Liver (tissue), 9 donors: ENCODE data around the gene TMPRSS13. TPM values are rescaled to one million over a fixed set of nuclear protein-coding genes. Genes with fewer than 3 reads are reported as not detected.

Source experiments
- DNase-seq: peaks from one replicate; pipeline ENCODE4 v3.0.0-alpha.2; 2017; ENCODE audit warnings: low spot score
- H3K27ac ChIP-seq, 2 donors: one replicate each; pipeline ENCODE4 v1.7.0; 2013; ENCODE audit warnings: inconsistent platforms in 2 of 2, low read length in 2 of 2, control low read depth in 1 of 2, low read depth in 1 of 2, mild to moderate bottlenecking in 1 of 2
- H3K27me3 ChIP-seq, 4 donors: one replicate each; pipeline versions ENCODE4 v1.6.1 to v1.7.0; 2013; ENCODE audit warnings: low read length in 3 of 4, inconsistent platforms in 1 of 4, mild to moderate bottlenecking in 1 of 4, moderate library complexity in 1 of 4; ENCODE audit not compliant: control insufficient read depth in 4 of 4, insufficient read depth in 4 of 4
- H3K36me3 ChIP-seq, 4 donors: one replicate each; pipeline versions ENCODE4 v1.6.1 to v1.7.0; 2013; ENCODE audit warnings: low read length in 3 of 4, mild to moderate bottlenecking in 3 of 4, low read depth in 1 of 4, moderate library complexity in 1 of 4; ENCODE audit not compliant: control insufficient read depth in 4 of 4, insufficient read depth in 3 of 4
- H3K4me1 ChIP-seq, 4 donors: one replicate each; pipeline versions ENCODE4 v1.6.1 to v1.7.0; 2013; ENCODE audit warnings: low read length in 3 of 4, mild to moderate bottlenecking in 3 of 4, moderate library complexity in 1 of 4; ENCODE audit not compliant: control insufficient read depth in 4 of 4, insufficient read depth in 4 of 4
- H3K4me3 ChIP-seq, 3 donors: one replicate each; pipeline versions ENCODE4 v1.6.1 to v1.7.0; 2013; ENCODE audit warnings: low read length in 3 of 3, control low read depth in 1 of 3, low read depth in 1 of 3, mild to moderate bottlenecking in 1 of 3
- H3K9ac ChIP-seq, 2 donors: one replicate each; pipeline ENCODE4 v1.7.0; 2013; ENCODE audit warnings: low read length in 2 of 2, mild to moderate bottlenecking in 2 of 2, moderate library complexity in 2 of 2, control low read depth in 1 of 2, low read depth in 1 of 2
- H3K9me3 ChIP-seq, 4 donors: one replicate each; pipeline versions ENCODE4 v1.6.1 to v1.7.0; 2013; ENCODE audit warnings: low read length in 3 of 4; ENCODE audit not compliant: control insufficient read depth in 4 of 4
- EGR1 ChIP-seq, 2 donors: IDR thresholded peaks; 2 replicates each; pipeline ENCODE4 v1.6.1; 2016 to 2018; ENCODE audit warnings: antibody characterized with exemption in 2 of 2, low read depth in 2 of 2
- FOXA1 ChIP-seq: IDR thresholded peaks from 2 replicates; pipeline ENCODE4 v1.6.1; 2016; ENCODE audit warnings: antibody characterized with exemption
- FOXA2 ChIP-seq: IDR thresholded peaks from 2 replicates; pipeline ENCODE4 v1.6.1; 2016; ENCODE audit warnings: antibody characterized with exemption
- GABPA ChIP-seq, 2 donors: IDR thresholded peaks in 1 of 2; conservative IDR thresholded peaks in 1 of 2; 2 replicates each; pipeline ENCODE4 v1.6.1; 2016; ENCODE audit warnings: antibody characterized with exemption in 2 of 2, mild to moderate bottlenecking in 1 of 2, moderate library complexity in 1 of 2
- HNF4A ChIP-seq, 2 donors: conservative IDR thresholded peaks; 2 replicates each; pipeline ENCODE4 v1.6.1; 2016; ENCODE audit warnings: antibody characterized with exemption in 2 of 2, mild to moderate bottlenecking in 2 of 2
- HNF4G ChIP-seq: IDR thresholded peaks from 2 replicates; pipeline ENCODE4 v1.6.1; 2016; ENCODE audit warnings: antibody characterized with exemption
- JUND ChIP-seq, 2 donors: IDR thresholded peaks; 2 replicates each; pipeline ENCODE4 v1.6.1; 2016; ENCODE audit warnings: antibody characterized with exemption in 2 of 2
- NR2F2 ChIP-seq: IDR thresholded peaks from 2 replicates; pipeline ENCODE4 v1.6.1; 2016; ENCODE audit warnings: antibody characterized with exemption
- RXRA ChIP-seq, 2 donors: IDR thresholded peaks; 2 replicates each; pipeline ENCODE4 v1.6.1; 2017 to 2018; ENCODE audit warnings: antibody characterized with exemption in 2 of 2, mild to moderate bottlenecking in 1 of 2
- SP1 ChIP-seq: IDR thresholded peaks from 2 replicates; pipeline ENCODE4 v1.6.1; 2018; ENCODE audit warnings: antibody characterized with exemption, mild to moderate bottlenecking
- TAF1 ChIP-seq: conservative IDR thresholded peaks from 2 replicates; pipeline ENCODE4 v1.6.1; 2016; ENCODE audit warnings: antibody characterized with exemption, mild to moderate bottlenecking
- YY1 ChIP-seq: IDR thresholded peaks from 2 replicates; pipeline ENCODE4 v1.6.1; 2016; ENCODE audit warnings: antibody characterized with exemption, mild to moderate bottlenecking
- WGBS: extraction: QIAGEN DNeasy Blood & Tissue Kit; methylation state at CpG from one replicate; pipeline ENCODE4 v1.1.7; 2013; 5-methylcytosine and 5-hydroxymethylcytosine counted together
- polyA plus RNA-seq, 2 donors: library from polyadenylated mRNA; stranded (reverse) in 1 of 2; unstranded in 1 of 2; fragments of 200-250 nt in 1 of 2; fragments of >200 nt in 1 of 2; fragmentation: Nextera tagmentation in 1 of 2; extraction: Ambion mirVana in 1 of 2; gene quantifications; one replicate each; pipeline versions ENCODE4 v1.2.1 to v1.2.3, GENCODE V29; 2013 to 2015
- total RNA-seq, 2 donors: library from RNA; depleted of rRNA; stranded (reverse); fragments of >200 nt; gene quantifications; one replicate each; pipeline ENCODE4 v1.2.3, GENCODE V29; 2014
- TF ChIP-seq, protein P1 (sequence below): IDR thresholded peaks from 2 replicates; pipeline ENCODE4 v1.6.1; 2016; ENCODE audit warnings: antibody characterized with exemption
- TF ChIP-seq, protein P2 (sequence below): IDR thresholded peaks from 2 replicates; pipeline ENCODE4 v1.6.1; 2016; ENCODE audit warnings: antibody characterized with exemption
- TF ChIP-seq, protein P3 (sequence below): IDR thresholded peaks from 2 replicates; pipeline ENCODE4 v1.6.1; 2016; ENCODE audit warnings: antibody characterized with exemption
- TF ChIP-seq, protein P4 (sequence below): IDR thresholded peaks from 2 replicates; pipeline ENCODE4 v1.6.1; 2016; ENCODE audit warnings: antibody characterized with exemption, mild to moderate bottlenecking
- TF ChIP-seq, protein P5 (sequence below): fragments of 150-350 bp; IDR thresholded peaks from 2 replicates; pipeline ENCODE4 v1.5.1; 2017; ENCODE audit warnings: improper control_type of control experiment, low read depth, low read length; ENCODE audit not compliant: missing input control
- donor health status: healthy.
- donor health status: healthy.
- donor health status: healthy.
- donor health status: healthy.
- donor health status: healthy.

The TMPRSS13 gene
- total and polyA plus RNA-seq, 4 donors: 0.11 to 0.93 (median 0.24) TPM

DNA sequence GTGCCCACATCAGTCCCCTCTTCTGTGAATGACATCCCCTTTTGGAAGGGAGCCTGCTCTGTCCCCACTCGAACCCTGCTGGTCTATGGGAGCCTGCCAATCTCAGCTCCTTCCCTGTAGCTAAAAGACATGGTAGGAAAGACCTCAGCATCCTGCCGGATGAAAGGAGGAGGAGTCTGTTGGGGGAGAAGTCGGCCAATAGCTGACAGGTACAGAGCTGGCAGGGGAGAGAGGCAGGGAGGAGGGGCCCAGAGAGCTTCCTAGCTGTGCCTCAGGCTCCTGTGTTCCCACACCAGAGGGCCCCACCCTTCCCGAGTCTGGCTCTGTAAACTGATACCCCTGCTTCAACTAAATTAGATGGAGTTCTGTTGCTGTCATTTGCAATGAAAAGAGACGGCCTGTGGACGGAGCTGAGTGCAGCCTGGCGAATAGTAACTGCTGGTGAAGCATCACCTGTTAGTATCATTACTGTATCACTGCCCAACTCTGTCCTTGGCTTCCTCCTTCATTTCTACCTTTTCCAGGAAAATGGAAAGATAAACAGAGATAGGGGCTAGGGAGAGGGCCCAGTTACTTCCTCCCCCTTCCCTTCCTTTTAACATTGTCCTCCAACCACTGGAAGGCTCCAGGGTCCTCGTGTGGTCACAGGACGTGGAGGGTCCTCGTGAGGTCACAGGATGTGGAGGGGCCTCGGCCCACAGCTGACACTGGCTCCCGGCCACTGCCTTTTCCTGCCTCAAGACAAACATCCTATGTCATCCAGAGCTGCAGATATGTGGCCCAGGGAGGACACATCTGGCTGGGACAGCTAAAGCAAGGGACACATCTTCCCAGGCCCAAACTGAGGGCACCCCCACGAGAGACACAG lies 67.8 kb downstream of the TMPRSS13 start:
- WGBS: 55% methylated on average over 13 of the region's 13 CpGs
- peaks cover 0 to 5% (median 0%) of the 10 kb centered on the region in 4 donors for H3K4me1 ChIP-seq

DNA sequence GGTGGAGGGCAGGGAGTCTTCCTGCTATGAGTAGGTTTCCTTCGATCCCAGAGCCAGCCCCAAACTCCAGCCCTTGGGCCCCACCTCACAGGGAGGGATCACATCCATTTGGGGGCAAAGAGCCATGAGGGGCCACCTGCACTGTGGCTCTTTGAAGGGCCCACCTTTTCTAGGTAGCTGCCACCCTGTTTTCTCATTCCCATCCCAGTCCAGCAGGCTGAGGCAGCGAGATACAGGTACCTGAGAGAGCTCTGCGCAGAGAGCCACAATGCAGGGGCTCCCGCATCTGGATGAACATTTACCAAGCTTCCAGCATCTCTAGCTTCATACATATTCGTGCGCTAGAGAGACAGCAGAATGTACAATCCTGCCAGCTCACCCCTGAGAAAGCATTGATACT lies 69.1 kb downstream of the TMPRSS13 start:
- H3K4me1 ChIP-seq: peaks cover 0 to 5% (median 0%) of the 10 kb centered on the region in 4 donors
- 78% methylated on average over 6 of the region's 6 CpGs for WGBS

More for the DNA sequence above, 67.8 kb downstream of the TMPRSS13 start:
- H3K9ac ChIP-seq: no peak overlapping the region
- no peaks in the 10 kb centered on the region for H3K27me3 ChIP-seq
- no peak overlapping the region for H3K4me3 ChIP-seq
- no peak for TF ChIP-seq YY1
- TF ChIP-seq TAF1: no peak
- TF ChIP-seq RXRA (IDR thresholded peaks at IDR 0.05): peak; percentile 22 to 27
- no peak for TF ChIP-seq JUND (IDR thresholded peaks at IDR 0.05)
- no peak for TF ChIP-seq GABPA (IDR thresholded peaks at IDR 0.05 in 1 of 2, conservative IDR thresholded peaks at IDR 0.05 in 1 of 2)
- peak; percentile 13 for TF ChIP-seq SP1
- peak; percentile 81 for TF ChIP-seq NR2F2
- TF ChIP-seq, protein P1, sequence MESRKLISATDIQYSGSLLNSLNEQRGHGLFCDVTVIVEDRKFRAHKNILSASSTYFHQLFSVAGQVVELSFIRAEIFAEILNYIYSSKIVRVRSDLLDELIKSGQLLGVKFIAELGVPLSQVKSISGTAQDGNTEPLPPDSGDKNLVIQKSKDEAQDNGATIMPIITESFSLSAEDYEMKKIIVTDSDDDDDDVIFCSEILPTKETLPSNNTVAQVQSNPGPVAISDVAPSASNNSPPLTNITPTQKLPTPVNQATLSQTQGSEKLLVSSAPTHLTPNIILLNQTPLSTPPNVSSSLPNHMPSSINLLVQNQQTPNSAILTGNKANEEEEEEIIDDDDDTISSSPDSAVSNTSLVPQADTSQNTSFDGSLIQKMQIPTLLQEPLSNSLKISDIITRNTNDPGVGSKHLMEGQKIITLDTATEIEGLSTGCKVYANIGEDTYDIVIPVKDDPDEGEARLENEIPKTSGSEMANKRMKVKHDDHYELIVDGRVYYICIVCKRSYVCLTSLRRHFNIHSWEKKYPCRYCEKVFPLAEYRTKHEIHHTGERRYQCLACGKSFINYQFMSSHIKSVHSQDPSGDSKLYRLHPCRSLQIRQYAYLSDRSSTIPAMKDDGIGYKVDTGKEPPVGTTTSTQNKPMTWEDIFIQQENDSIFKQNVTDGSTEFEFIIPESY: no peak
- TF ChIP-seq HNF4A (conservative IDR thresholded peaks at IDR 0.05): no peak
- TF ChIP-seq, protein P2, sequence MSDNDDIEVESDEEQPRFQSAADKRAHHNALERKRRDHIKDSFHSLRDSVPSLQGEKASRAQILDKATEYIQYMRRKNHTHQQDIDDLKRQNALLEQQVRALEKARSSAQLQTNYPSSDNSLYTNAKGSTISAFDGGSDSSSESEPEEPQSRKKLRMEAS: no peak
- TF ChIP-seq, protein P3, sequence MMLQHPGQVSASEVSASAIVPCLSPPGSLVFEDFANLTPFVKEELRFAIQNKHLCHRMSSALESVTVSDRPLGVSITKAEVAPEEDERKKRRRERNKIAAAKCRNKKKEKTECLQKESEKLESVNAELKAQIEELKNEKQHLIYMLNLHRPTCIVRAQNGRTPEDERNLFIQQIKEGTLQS: no peak
- TF ChIP-seq FOXA2: no peak
- no peak for TF ChIP-seq FOXA1
- TF ChIP-seq HNF4G: no peak
- TF ChIP-seq, protein P4, sequence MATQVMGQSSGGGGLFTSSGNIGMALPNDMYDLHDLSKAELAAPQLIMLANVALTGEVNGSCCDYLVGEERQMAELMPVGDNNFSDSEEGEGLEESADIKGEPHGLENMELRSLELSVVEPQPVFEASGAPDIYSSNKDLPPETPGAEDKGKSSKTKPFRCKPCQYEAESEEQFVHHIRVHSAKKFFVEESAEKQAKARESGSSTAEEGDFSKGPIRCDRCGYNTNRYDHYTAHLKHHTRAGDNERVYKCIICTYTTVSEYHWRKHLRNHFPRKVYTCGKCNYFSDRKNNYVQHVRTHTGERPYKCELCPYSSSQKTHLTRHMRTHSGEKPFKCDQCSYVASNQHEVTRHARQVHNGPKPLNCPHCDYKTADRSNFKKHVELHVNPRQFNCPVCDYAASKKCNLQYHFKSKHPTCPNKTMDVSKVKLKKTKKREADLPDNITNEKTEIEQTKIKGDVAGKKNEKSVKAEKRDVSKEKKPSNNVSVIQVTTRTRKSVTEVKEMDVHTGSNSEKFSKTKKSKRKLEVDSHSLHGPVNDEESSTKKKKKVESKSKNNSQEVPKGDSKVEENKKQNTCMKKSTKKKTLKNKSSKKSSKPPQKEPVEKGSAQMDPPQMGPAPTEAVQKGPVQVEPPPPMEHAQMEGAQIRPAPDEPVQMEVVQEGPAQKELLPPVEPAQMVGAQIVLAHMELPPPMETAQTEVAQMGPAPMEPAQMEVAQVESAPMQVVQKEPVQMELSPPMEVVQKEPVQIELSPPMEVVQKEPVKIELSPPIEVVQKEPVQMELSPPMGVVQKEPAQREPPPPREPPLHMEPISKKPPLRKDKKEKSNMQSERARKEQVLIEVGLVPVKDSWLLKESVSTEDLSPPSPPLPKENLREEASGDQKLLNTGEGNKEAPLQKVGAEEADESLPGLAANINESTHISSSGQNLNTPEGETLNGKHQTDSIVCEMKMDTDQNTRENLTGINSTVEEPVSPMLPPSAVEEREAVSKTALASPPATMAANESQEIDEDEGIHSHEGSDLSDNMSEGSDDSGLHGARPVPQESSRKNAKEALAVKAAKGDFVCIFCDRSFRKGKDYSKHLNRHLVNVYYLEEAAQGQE: no peak
- H3K36me3 ChIP-seq: no peaks in the 10 kb centered on the region
- no peaks in the 10 kb centered on the region for H3K9me3 ChIP-seq
- peak overlapping the region; percentile 55 to 59 for H3K27ac ChIP-seq
- no peak for DNase-seq

More for the DNA sequence above, 69.1 kb downstream of the TMPRSS13 start:
- no peak overlapping the region for H3K27ac ChIP-seq
- H3K4me3 ChIP-seq: no peak overlapping the region
- H3K9ac ChIP-seq: no peak overlapping the region
- no peaks in the 10 kb centered on the region for H3K9me3 ChIP-seq
- no peaks in the 10 kb centered on the region for H3K27me3 ChIP-seq
- no peak for TF ChIP-seq SP1
- no peak for TF ChIP-seq EGR1 (IDR thresholded peaks at IDR 0.05; ENCODE audit: low read depth in 2 of 2)
- TF ChIP-seq, protein P5, sequence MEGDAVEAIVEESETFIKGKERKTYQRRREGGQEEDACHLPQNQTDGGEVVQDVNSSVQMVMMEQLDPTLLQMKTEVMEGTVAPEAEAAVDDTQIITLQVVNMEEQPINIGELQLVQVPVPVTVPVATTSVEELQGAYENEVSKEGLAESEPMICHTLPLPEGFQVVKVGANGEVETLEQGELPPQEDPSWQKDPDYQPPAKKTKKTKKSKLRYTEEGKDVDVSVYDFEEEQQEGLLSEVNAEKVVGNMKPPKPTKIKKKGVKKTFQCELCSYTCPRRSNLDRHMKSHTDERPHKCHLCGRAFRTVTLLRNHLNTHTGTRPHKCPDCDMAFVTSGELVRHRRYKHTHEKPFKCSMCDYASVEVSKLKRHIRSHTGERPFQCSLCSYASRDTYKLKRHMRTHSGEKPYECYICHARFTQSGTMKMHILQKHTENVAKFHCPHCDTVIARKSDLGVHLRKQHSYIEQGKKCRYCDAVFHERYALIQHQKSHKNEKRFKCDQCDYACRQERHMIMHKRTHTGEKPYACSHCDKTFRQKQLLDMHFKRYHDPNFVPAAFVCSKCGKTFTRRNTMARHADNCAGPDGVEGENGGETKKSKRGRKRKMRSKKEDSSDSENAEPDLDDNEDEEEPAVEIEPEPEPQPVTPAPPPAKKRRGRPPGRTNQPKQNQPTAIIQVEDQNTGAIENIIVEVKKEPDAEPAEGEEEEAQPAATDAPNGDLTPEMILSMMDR: no peak
- TF ChIP-seq, protein P2: no peak
- no peak for TF ChIP-seq TAF1
- DNase-seq: no peak
- H3K36me3 ChIP-seq: no peaks in the 10 kb centered on the region
